Activated CD4-positive, CD25-positive, alpha-beta regulatory T cell (primary cell): ENCODE measurements around the gene GFOD1.
A peak's percentile ranks its signal among the peaks of the same experiment; 100 is the strongest.

Experiments used
- DNase-seq, 4 experiments: peaks; one replicate each; lab custom pipeline; 2025; lab: John Stamatoyannopoulos, UW

GFOD1 gene

DNA sequence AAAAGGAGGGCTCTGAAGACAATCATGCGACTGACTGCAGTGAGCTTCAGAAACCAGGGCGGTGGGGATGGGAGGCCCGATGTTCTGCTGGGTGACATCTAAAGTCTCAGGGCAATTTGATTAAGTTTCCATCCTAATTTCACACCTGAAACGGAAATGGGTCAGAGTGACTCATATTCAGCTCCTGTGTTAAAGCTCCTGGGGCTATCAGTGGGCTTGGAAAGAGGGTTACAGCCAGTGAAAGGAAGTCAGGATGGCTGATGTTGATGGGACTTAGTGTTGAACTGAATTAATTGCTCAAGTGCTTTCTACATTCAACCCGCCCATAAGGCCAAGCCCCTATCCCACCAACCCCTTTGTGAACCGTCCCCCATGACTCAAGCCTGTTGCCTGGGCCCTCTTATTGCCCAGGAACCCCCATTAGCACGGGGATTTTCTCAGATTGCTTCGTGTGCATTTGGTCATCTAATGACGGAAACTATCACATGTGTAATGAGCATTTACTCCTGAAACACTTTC lies 112.0 kb downstream of the GFOD1 start:
- DNase-seq: peak in 1 of 4 experiments; percentile 7

DNA sequence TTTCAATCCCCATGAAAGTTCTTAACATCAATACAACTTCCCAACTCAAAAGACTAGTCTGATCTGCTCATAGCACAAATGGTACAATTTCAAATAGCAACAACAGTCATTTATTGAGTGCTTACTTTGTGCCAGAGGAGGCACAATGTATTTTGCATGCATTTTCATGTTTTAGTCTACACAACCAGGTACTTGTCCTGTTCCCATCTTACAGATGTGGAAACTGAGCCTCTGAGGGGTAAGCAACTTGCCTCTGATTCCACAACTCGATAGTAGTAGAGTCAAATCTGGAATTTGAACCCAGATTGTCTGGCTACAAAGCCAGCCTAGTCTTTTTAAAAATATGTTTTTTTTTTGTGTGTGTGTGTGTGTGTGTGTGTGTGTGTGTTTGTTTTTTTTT lies 113.5 kb downstream of the GFOD1 start:
- DNase-seq: no peak

DNA sequence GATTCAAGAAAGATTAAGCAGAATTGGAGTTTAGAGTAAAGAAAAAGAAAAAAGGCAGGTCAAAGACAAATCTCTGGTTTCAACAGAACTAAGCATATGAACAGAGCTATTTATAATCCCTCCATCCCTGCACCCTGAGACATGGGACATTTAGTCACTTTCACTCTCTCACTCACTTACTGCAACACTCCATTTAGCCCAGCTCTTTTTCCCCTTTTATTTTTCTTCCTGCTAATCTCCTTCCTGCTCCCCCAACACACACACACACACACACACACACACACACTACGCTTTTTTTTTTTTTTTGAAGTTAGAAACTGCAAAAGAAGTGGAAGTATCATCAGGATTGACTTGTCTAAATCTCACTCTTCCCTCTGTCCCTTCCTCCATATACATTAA lies 113.9 kb downstream of the GFOD1 start:
- no peak for DNase-seq

DNA sequence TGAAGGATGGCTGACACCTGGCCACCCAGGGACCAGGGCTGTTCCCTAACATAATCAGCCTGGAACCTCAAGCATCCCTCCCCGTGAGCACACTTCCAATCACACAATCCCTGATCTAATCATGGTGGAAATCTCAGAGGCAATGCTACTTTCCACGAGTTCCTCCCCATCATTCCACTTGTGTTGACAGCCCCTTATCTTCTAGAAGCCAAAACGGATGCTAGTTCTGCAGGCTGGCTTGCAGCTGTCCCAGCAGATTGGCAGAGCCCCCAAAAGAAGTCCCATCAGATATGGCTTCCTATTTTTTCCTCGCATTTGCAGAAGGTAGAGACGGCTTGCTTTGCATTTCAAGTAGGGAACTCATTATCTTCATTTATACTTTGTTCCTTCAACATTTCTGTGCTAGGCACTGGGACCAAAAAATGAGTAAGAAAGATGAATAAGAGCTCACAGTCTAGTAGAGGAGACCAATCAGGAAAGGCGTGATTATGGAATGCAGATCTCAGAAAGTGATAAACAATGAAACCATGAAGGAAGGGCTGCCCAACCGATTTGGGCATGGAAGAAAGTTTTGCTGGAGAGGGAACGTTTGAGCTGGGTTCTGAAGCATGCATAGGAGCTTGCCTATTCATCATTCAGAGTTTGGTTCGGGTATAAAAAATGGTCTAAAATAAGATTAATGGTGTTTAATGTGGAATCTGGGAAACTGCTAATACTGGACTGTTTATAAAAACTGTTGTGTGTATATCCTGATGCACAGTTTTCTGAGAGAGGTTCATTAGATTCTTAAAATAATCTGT lies 114.5 kb downstream of the GFOD1 start:
- DNase-seq: no peak

DNA sequence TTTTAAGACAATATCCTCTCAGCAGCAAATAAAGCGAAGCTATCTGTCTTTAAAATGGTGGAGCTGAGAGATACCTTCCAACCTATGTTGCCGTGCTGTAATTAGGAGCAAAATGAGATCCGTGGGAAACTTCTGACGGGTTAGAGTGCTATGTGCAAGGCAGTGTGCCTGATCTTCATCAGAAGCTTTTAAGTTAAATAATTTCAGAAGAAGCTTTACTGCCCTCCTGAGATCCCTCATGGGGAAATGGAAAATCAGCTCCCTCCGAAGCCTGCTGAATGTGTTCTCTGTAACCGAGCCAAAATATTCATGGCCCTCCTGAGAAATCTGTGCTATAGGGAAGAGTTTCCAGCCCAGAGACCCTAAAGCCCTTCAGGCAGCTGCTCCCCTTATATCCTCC lies 115.3 kb downstream of the GFOD1 start:
- no peak for DNase-seq

DNA sequence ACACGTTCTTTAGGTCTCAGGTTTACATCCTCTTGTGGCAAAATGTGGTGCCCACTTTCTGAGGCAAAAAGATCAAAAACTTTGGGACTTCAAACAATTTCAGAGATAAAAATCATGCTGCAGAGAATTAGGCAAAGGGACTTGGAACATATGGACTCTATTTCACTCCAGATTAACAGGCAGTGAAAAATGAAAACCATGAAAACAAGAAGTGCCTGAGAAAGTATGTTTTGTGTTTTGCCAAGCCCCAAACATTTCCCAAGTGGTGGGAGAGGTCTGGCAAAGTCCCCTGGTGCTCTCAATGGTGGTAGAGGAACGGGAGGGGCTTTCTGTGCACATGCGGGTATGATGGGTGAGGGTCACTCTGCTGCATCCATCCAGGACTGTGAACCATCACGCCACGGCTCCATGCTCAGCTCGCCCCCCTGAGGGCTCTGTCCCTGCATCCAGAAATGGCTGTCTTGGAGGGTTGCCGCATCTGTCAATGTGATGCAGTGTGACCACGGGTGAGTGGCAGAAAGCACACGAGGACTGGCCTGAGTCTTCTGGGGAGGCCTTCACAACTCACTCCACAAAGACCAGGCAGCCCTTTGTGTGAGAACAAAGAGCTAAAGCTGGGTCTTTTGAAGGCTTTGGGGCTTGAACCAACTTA lies 115.9 kb downstream of the GFOD1 start:
- DNase-seq: no peak

DNA sequence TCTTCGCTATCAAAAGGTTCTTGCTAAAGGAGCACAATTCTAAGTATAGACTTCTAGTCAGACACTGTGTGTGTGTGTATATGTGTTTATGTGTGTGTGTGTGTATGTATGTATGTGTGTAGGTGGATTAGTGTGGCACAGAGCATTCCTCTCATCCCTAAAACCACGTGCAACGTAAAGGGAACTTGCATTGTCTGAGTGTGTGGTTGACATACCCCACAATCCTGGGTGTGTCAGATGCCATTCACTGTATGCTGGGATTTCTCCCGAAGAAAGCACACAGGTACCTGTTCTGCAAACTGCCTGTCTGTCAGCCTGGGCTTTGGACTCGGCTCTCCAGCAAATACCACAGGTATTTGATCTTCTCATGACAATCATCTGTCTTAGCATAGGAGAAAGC lies 116.8 kb downstream of the GFOD1 start:
- DNase-seq: no peak

DNA sequence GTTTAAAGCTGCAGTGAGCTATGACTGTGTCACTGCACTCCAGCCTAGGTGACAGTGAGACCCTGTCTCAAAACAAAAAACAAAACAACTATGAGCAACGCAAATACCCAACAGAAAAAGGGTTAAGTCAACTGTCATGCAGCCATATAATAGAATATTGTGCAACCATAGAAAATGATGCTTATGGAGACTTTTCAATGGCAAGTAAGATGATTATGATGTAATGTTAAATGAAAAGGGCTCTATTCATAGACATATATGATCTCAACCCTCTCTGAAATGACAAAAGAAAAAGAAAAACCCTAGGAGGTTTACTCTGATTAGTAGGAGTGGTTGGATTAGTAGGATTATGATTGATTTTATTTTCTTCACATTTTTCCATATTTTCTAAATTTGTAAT lies 117.8 kb downstream of the GFOD1 start:
- no peak for DNase-seq

DNA sequence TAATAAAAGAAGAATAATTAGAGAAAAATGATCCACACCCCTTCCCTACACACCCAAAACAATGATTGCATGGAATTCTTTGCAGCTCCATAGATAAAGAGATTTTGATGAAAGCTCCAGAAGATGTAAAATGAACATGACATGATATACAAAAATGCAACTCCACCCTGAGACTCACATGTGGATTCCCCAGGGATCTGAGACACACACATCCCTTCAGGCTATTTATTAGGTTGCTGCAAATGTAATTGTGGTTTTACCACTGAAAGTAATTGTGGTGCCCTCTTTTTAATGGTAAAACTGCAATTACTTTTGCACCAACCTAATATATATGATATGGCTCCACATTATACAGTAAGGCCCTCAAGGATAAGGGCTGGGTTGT lies 118.7 kb downstream of the GFOD1 start:
- no peak for DNase-seq

DNA sequence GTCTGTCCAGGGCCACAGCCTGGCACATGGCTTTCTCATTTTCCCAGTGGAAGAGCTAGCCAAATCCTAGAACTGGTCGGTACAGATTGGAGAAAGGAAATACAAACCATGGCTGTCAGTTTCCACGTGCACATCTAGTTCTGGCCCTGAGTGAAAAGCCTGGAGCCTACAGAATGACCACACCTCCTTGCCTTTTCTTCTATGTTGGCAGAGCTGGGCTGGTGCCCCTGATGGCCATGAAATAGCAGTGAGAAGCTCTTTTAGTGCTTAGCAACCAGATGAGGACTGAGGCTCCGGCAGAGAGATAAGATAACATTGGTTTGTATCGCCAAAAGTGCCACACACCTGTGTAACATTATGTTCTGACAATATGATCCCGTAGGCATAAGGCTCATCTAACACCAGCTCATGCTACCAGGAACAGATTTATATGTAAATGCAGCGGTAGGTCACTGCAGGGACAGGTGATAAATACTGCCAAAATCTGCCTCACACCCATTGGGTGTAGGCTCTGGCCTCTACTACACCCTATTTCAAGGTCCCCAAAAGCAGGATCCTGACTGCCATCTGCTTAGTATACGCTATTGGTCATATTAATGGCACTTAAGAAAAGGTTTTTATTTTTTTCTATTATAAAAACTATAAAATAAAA lies 119.2 kb downstream of the GFOD1 start:
- no peak for DNase-seq

DNA sequence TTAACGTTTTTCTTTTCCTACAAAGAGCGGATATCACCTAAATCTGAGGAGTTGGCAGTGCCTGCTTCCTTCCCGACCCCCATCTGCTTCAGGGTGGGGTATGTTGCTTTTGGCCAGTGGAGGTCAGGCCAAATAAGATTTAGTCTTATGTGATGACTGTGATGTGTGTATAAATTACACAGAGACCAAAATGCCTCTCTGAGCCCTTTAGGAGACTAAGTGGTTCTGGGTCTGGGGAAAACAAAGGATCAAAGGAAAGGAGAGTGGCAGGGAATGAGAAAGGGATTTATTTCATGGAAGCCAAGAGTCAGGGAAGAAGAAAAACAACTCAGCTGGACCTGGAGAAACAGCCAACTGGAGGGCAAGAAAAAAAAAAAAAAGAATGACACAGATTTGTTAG lies 120.0 kb downstream of the GFOD1 start:
- DNase-seq: no peak

DNA sequence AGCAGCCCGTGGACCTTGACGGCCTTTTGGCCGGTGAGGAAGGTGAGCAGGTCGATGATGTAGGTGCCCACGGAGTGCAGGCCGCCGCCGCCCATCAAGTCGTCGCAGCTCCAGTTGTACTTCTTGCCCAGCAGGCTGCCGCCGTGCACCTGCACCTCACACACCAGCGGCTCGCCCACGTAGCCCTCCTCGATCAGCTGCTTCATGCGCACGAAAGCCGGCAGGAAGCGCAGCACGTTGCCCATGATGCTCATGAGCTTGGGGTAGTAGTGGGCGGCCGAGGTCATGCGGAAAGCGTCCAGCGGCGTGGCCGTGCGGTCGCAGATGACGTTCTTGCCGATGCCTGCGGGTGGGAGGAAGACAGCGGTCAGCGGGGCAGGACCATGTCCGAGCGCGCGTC lies 122.1 kb downstream of the GFOD1 start:
- no peak for DNase-seq

DNA sequence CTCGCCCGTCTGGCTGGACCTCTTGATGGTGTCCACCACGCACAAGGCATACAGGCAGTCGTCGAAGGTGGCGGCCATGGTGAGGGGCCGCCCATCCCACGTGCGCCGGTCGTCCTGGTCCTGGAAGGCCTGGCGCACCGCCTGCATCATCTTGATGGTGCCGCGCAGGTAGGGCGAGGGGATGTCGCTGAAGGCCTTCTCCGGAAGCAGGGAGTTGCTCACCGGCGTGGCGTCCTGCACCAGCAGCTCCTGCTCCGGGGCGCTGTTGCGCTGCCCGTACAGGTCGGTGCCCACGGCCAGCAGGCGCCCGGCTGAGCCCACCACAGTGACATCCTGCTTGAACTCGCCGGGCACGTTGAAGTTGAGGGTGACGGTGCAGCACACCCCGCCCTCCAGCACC lies 122.6 kb downstream of the GFOD1 start:
- DNase-seq: no peak

DNA sequence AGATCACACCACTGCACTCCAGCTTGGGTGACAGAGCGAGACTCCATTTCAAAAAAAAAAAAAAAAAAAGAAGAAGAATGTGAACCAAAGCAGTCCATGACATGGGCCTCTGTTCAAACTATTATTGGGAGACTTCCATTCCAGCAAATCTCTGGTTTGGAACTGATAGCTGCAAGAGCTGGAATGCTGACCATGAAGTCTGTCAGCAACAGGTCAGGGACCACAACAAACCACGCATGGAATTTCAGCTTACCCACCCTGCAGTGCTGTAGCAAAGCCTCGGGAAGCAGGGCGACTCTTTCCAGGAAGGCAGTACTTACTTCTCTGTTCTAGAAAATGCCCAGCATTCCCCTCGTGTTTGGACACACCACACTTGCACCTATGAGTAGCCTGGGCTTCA lies 125.0 kb downstream of the GFOD1 start:
- no peak for DNase-seq

DNA sequence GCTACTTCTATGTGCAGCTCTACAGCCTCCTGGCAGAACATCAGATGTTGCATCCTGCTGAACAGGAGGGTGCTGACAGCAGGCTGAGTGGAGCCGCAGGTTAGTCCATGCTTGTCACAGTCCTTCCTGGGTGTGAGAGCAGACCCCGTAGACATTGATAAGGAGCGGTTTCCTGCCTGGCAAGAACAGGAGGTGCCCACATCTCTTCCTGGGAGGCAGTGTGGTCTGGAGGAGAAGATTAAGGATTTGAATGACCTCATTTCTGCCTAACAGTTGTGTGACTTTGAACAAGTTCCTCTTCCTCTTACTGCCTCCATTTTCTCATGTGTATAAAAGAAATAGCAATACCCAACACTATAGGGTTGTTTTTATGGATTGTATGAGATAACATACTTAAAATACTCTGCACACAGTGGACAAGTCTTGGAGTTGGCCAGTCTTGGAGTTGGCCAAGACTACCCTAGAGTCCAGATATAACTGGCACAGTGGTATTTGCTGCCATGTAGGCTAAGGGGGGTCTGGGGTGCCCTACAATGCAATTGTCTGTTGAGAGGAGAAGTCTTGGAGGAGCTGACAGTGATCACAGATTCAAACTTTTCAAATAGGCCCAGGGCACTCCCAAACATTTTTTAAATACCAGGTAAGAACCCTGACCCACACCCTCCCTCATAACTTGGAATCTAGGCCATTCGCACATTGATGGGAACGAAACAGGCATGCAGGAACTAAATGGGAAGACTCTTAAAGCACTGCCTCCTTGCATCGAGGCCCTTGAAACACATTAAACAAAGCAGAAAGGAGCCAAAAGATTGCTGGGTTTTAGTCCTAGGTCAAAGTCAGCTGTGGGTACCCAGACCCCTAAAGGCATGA lies 126.5 kb downstream of the GFOD1 start:
- DNase-seq: no peak

DNA sequence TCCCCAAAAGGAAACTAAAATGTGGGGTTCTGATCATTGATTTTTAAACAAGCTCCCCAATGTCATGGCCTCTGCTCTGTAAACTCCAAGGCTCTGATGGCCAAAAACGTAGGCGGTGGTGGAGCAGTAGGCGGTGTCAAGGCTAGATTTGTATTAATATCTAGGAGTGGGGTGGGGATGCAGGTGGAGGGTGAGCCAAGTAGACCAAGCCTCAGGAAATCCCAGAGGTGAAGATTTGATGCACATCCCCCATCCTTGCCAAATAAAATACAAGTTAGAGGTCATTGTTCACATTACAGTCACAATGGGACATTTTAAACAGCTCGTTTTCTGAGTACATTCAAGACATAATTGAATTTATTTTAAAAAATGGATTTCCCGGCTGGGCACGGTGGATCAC lies 128.1 kb downstream of the GFOD1 start:
- DNase-seq: no peak

DNA sequence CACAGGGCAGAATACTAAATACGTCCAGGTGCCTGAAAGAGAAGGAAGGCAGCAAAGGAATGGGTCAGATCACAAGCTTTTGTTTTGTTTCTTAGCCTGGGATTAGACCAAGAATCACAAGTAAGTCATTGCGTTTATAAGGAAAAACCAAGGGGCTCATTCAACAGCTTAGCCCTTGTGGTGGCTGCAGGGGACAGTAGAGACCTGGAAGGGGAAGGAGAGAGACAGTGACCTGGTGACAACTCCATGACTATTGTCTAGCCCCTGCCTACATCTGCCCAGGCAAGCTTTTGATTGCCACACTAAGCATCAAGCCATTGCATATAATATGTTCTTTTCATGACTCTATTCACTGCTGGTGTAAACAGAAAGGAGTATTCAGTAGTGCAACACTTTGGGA lies 128.9 kb downstream of the GFOD1 start:
- DNase-seq: no peak

DNA sequence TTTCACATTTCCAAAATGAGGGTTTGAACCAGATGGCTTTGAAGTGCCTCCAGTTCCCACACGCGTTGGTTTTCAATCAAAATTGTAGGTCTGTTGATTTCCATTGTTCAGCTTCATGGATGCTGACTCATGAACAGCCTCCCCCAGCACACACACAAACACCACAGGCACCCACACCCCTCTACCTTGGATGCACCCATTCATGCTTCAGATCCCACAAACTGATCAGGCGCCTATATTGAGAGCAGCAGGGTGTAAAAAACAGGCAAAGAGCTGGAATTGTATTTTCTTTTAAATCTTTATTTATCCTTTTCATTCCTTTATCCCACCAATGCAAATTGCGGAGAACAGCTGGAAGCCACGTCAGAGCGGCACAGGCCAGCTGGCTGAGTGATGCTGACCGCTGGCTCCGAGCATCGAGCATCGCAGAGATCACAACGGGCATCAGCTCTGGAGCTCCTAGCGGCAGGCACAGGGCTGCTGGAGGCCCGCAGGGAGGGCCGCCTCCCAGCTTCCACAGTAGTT lies 129.8 kb downstream of the GFOD1 start:
- no peak for DNase-seq

DNA sequence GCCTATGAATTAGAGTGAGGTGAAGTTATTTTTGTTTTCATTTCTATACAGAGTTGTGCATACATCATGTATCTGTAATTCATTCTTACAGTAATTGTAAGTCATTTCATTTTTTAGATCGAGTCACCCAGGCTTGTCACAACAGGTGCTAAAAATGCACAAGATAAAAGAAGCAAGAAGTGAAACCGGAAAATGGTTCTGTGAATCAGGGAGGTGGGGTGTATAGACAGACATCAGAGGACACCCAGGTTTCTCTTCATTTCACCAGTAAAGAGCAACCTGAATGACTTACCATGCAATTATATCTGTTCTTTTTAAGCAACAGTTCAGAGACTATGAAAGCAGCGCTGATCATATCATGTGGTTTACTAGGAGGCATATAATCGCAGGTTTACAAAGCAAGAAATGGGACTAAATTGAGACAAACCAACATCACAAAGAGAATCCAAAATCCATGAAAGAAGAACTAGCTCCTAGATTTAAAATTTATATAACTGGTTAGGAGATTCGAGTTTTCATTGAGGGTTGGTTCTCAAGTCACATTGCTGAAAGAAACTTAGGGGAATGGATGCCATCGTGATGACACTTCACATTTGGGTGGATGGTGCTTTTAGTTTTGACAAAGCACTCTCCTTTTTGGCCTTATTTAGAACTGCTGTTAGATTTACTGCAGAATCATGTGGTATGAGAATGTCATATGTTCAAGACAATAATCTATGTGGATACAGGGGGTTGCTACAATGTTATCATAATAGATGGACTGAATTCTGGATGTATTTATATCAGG lies 131.2 kb downstream of the GFOD1 start:
- no peak for DNase-seq

DNA sequence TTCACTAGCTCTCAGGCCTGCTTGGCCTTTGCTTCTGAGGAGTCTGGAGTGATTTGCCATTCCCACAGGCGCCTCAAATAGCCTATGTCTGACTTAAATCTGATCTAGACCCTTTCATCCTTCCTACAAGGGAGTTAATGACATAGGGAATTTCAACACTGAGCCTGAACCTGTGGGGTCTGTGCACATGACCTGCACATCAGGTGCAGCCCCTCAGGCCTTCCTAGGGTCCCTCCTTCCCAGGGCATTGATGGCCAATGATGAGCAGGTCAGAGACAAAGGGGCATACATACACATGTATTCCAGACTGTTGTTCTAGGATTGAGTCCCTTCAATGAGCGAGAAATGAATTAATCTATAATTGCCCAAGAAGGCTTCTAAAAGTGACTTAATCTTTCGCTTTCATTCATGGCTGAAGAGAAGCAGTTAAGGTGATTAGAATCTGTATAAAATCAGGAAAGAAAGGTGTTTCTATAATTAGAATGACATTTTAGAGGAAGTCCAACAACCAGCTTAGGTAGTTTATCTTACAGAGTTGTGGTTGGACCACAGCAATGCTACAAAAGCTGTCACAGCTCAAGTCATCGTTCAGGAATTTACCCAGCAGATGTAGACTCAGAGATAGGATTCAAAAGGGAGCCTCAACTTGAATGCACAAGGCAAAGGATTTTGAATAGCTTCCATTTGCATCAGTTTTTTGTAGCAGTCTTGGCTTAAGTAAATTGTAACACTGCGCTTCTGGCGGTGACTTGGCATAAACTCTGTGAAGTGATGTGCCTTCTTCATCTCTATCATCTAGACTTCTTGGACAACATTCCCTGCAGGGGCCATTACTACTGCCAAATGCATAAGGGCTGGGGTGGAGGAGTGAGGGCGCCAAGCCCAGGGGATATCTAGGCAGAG lies 132.1 kb downstream of the GFOD1 start:
- no peak for DNase-seq
